Trophoblast cell (in vitro differentiated cells and primary cell): Measurements from ENCODE around the gene R3HCC1L.

Source experiments
- DNase-seq, 2 donors: peaks; one replicate each; pipeline ENCODE4 v3.0.0-alpha.2; 2016
- H2AFZ ChIP-seq: 2 replicates; pipeline ENCODE4 v1.6.1; 2013; ENCODE audit warnings: low read length, moderate library complexity, mild to moderate bottlenecking; ENCODE audit not compliant: insufficient read depth, poor library complexity
- H2AK5ac ChIP-seq: 2 replicates; pipeline ENCODE4 v1.6.1; 2013; ENCODE audit warnings: mild to moderate bottlenecking, low read length
- H2BK120ac ChIP-seq: 2 replicates; pipeline ENCODE4 v1.6.1; 2013; ENCODE audit warnings: low read length, mild to moderate bottlenecking, moderate library complexity; ENCODE audit not compliant: insufficient read depth, poor library complexity
- H2BK12ac ChIP-seq: 2 replicates; pipeline ENCODE4 v1.6.1; 2013; ENCODE audit warnings: mild to moderate bottlenecking, low read length, moderate library complexity
- H2BK5ac ChIP-seq: 2 replicates; pipeline ENCODE4 v1.6.1; 2013; ENCODE audit warnings: low read length, low read depth, moderate library complexity, mild to moderate bottlenecking; ENCODE audit not compliant: poor library complexity
- H3K14ac ChIP-seq: 2 replicates; pipeline ENCODE4 v1.6.1; 2013; ENCODE audit warnings: mild to moderate bottlenecking, low read length
- H3K18ac ChIP-seq: 2 replicates; pipeline ENCODE4 v1.6.1; 2013; ENCODE audit warnings: mild to moderate bottlenecking, low read length
- H3K23ac ChIP-seq: 2 replicates; pipeline ENCODE4 v1.6.1; 2013; ENCODE audit warnings: low read length
- H3K27ac ChIP-seq: 2 replicates; pipeline ENCODE4 v1.5.1; 2013; ENCODE audit warnings: low read depth, mild to moderate bottlenecking, inconsistent platforms, low read length, moderate library complexity
- H3K27me3 ChIP-seq: 2 replicates; pipeline ENCODE4 v1.6.1; 2013; ENCODE audit warnings: inconsistent platforms, mild to moderate bottlenecking, low read length, moderate library complexity; ENCODE audit not compliant: insufficient read depth
- H3K36me3 ChIP-seq, 2 experiments: 1 replicate in 1 of 2; 2 replicates in 1 of 2; pipeline ENCODE4 v1.6.1; 2013; ENCODE audit warnings: low read length in 2 of 2, mild to moderate bottlenecking in 2 of 2, moderate library complexity in 1 of 2; ENCODE audit not compliant: insufficient read depth in 2 of 2, control insufficient read depth in 1 of 2
- H3K4ac ChIP-seq: 2 replicates; pipeline ENCODE4 v1.6.1; 2013; ENCODE audit warnings: low read depth, mild to moderate bottlenecking, low read length, moderate library complexity
- H3K4me1 ChIP-seq, 2 experiments: 1 replicate in 1 of 2; 2 replicates in 1 of 2; pipeline ENCODE4 v1.6.1; 2013; ENCODE audit warnings: low read length in 2 of 2, mild to moderate bottlenecking in 2 of 2, moderate library complexity in 1 of 2; ENCODE audit not compliant: insufficient read depth in 2 of 2, control insufficient read depth in 1 of 2
- H3K4me2 ChIP-seq: 2 replicates; pipeline ENCODE4 v1.6.1; 2013; ENCODE audit warnings: inconsistent platforms, mild to moderate bottlenecking, low read length, moderate library complexity
- H3K4me3 ChIP-seq: 2 replicates; pipeline ENCODE4 v1.5.1; 2013; ENCODE audit warnings: mild to moderate bottlenecking, low read depth, low read length, inconsistent platforms
- H3K79me1 ChIP-seq: one replicate; pipeline ENCODE4 v1.6.1; 2013; ENCODE audit warnings: low read length
- H3K79me2 ChIP-seq: 2 replicates; pipeline ENCODE4 v1.6.1; 2013; ENCODE audit warnings: low read length, mild to moderate bottlenecking; ENCODE audit not compliant: control insufficient read depth, insufficient read depth, poor library complexity
- H3K9ac ChIP-seq: 2 replicates; pipeline ENCODE4 v1.6.1; 2013; ENCODE audit warnings: mild to moderate bottlenecking, low read length
- H3K9me3 ChIP-seq: 2 replicates; pipeline ENCODE4 v1.6.1; 2013; ENCODE audit warnings: low read depth, mild to moderate bottlenecking, control low read depth, inconsistent platforms, low read length; ENCODE audit not compliant: insufficient read depth
- H4K12ac ChIP-seq: 2 replicates; pipeline ENCODE4 v1.6.1; 2013; ENCODE audit warnings: low read depth, mild to moderate bottlenecking, low read length, moderate library complexity
- H4K8ac ChIP-seq: 2 replicates; pipeline ENCODE4 v1.6.1; 2013; ENCODE audit warnings: low read depth, mild to moderate bottlenecking, low read length, moderate library complexity
- H4K91ac ChIP-seq: one replicate; pipeline ENCODE4 v1.6.1; 2013; ENCODE audit warnings: low read depth, mild to moderate bottlenecking, low read length, moderate library complexity
- WGBS: extraction: QIAGEN DNeasy Blood & Tissue Kit; methylation state at CpG from one replicate; pipeline ENCODE4 v1.1.7; 2013; ENCODE audit warnings: missing lambda C conversion rate; ENCODE audit not compliant: insufficient read length, insufficient coverage; ENCODE audit errors: extremely low coverage; 5-methylcytosine and 5-hydroxymethylcytosine counted together

The R3HCC1L gene

GRCh38 chr10:98236862-98237261 lies 102.4 kb downstream of the R3HCC1L start:
- Histone ChIP-seq H3K18ac (no peak overlapping the region), H2BK120ac (no peak overlapping the region), H4K8ac (no peak overlapping the region), H2AK5ac (no peak overlapping the region), H3K4me2 (no peak overlapping the region), H3K36me3 (peaks cover 6 to 8% of the 10 kb centered on the region in 2 experiments), H3K14ac (no peak overlapping the region), H3K79me2 (no peaks in the 10 kb centered on the region), H4K91ac (no peak overlapping the region), H4K12ac (no peak overlapping the region), H3K4me1 (no peaks in the 10 kb centered on the region), H3K79me1 (no peaks in the 10 kb centered on the region), H2BK5ac (no peak overlapping the region), H2AFZ (no peak overlapping the region), H3K9ac (no peak overlapping the region), H3K27ac (no peak overlapping the region), H2BK12ac (no peak overlapping the region), H3K27me3 (no peaks in the 10 kb centered on the region), H3K23ac (no peak overlapping the region), H3K4ac (no peak overlapping the region), H3K9me3 (no peaks in the 10 kb centered on the region), H3K4me3 (no peak overlapping the region)
- DNase-seq = no peak
- WGBS = no CpG with 5 or more reads among the region's 5 CpGs

- Histone ChIP-seq H3K4me1 (no peaks in the 10 kb centered on the region), H2BK5ac (no peak overlapping the region), H4K91ac (no peak overlapping the region), H3K27ac (no peak overlapping the region), H3K4me2 (no peak overlapping the region), H2BK120ac (no peak overlapping the region), H3K79me2 (no peaks in the 10 kb centered on the region), H3K79me1 (no peaks in the 10 kb centered on the region), H3K23ac (no peak overlapping the region), H3K36me3 (peaks cover 6% of the 10 kb centered on the region in 2 experiments), H2BK12ac (no peak overlapping the region), H2AK5ac (no peak overlapping the region), H3K4me3 (no peak overlapping the region), H3K9me3 (no peaks in the 10 kb centered on the region), H3K18ac (no peak overlapping the region), H4K12ac (no peak overlapping the region), H3K27me3 (no peaks in the 10 kb centered on the region), H3K9ac (no peak overlapping the region), H3K14ac (no peak overlapping the region), H2AFZ (no peak overlapping the region), H3K4ac (no peak overlapping the region), H4K8ac (no peak overlapping the region)
- no CpG with 5 or more reads among the region's 1 CpG for WGBS
- DNase-seq = peak in 1 of 2 donors; percentile 15
Measured at GRCh38 chr10:98238391-98238790, 103.9 kb downstream of the R3HCC1L start.

GRCh38 chr10:98240524-98240923 lies 106.1 kb downstream of the R3HCC1L start:
- Histone ChIP-seq H3K23ac (no peak overlapping the region), H3K27me3 (no peaks in the 10 kb centered on the region), H3K4ac (no peak overlapping the region), H3K18ac (no peak overlapping the region), H3K14ac (no peak overlapping the region), H2AFZ (no peak overlapping the region), H2BK120ac (no peak overlapping the region), H3K9ac (no peak overlapping the region), H2BK5ac (no peak overlapping the region), H3K4me1 (no peaks in the 10 kb centered on the region), H3K79me2 (no peaks in the 10 kb centered on the region), H4K8ac (no peak overlapping the region), H3K27ac (no peak overlapping the region), H4K91ac (no peak overlapping the region), H3K36me3 (peaks cover 8 to 16% of the 10 kb centered on the region in 2 experiments), H2AK5ac (no peak overlapping the region), H3K79me1 (no peaks in the 10 kb centered on the region), H2BK12ac (no peak overlapping the region), H3K4me2 (no peak overlapping the region), H4K12ac (no peak overlapping the region), H3K4me3 (no peak overlapping the region), H3K9me3 (no peaks in the 10 kb centered on the region)
- DNase-seq = no peak
- WGBS = no CpG with 5 or more reads among the region's 3 CpGs

- Histone ChIP-seq H3K79me1 (no peaks in the 10 kb centered on the region), H2BK5ac (no peak overlapping the region), H2BK120ac (no peak overlapping the region), H3K27me3 (no peaks in the 10 kb centered on the region), H3K4me1 (no peaks in the 10 kb centered on the region), H3K36me3 (peaks cover 5 to 21% of the 10 kb centered on the region in 2 experiments), H4K8ac (no peak overlapping the region), H3K27ac (no peak overlapping the region), H3K14ac (no peak overlapping the region), H2AK5ac (no peak overlapping the region), H4K91ac (no peak overlapping the region), H3K9me3 (no peaks in the 10 kb centered on the region), H3K4me3 (no peak overlapping the region), H3K4ac (no peak overlapping the region), H3K9ac (no peak overlapping the region), H2BK12ac (no peak overlapping the region), H2AFZ (no peak overlapping the region), H3K23ac (no peak overlapping the region), H3K4me2 (no peak overlapping the region), H3K18ac (no peak overlapping the region), H4K12ac (no peak overlapping the region), H3K79me2 (no peaks in the 10 kb centered on the region)
- WGBS = no CpG with 5 or more reads among the region's 1 CpG
- no peak for DNase-seq
Measured at GRCh38 chr10:98242823-98243222, 108.4 kb downstream of the R3HCC1L start.
